H9 (cell line): ENCODE results near the gene GATD1. TPM values are rescaled to one million over a fixed set of nuclear protein-coding genes. Genes with fewer than 3 reads are reported as not detected.

ENCODE experiments used
- DNase-seq: peaks from one replicate; pipeline ENCODE4 v3.0.0-alpha.2; 2017
- H2AFZ ChIP-seq: one replicate; pipeline ENCODE4 v1.6.1; 2013; ENCODE audit warnings: mild to moderate bottlenecking, low read length, control low read depth, moderate library complexity
- H2AK5ac ChIP-seq: 2 replicates; pipeline ENCODE4 v1.6.1; 2013; ENCODE audit warnings: low read length, control low read depth, mixed read lengths; ENCODE audit not compliant: insufficient read length
- H2BK120ac ChIP-seq: one replicate; pipeline ENCODE4 v1.6.1; 2013; ENCODE audit warnings: low read depth, mild to moderate bottlenecking, low read length, control low read depth, inconsistent platforms; ENCODE audit not compliant: poor library complexity, severe bottlenecking
- H2BK12ac ChIP-seq: 2 replicates; pipeline ENCODE4 v1.6.1; 2013; ENCODE audit warnings: low read length, control low read depth, mixed read lengths, low read depth; ENCODE audit not compliant: insufficient read length
- H2BK15ac ChIP-seq: 2 replicates; pipeline ENCODE4 v1.6.1; 2013; ENCODE audit warnings: low read depth, low read length, control low read depth
- H2BK20ac ChIP-seq: one replicate; pipeline ENCODE4 v1.6.1; 2013; ENCODE audit warnings: low read depth, mild to moderate bottlenecking, low read length, control low read depth, inconsistent platforms; ENCODE audit not compliant: poor library complexity, severe bottlenecking
- H2BK5ac ChIP-seq: 2 replicates; pipeline ENCODE4 v1.6.1; 2013; ENCODE audit warnings: low read length, control low read depth, mixed read lengths; ENCODE audit not compliant: insufficient read length
- H3K14ac ChIP-seq: 2 replicates; pipeline ENCODE4 v1.6.1; 2013; ENCODE audit warnings: low read length, control low read depth; ENCODE audit not compliant: insufficient read depth
- H3K18ac ChIP-seq: 2 replicates; pipeline ENCODE4 v1.6.1; 2013; ENCODE audit warnings: low read depth, mild to moderate bottlenecking, mixed read lengths, low read length, control low read depth; ENCODE audit not compliant: insufficient read length
- H3K23ac ChIP-seq: 2 replicates; pipeline ENCODE4 v1.6.1; 2013; ENCODE audit warnings: low read length, control low read depth, mixed read lengths, low read depth; ENCODE audit not compliant: insufficient read length
- H3K23me2 ChIP-seq: 2 replicates; pipeline ENCODE4 v1.6.1; 2013; ENCODE audit warnings: low read depth, mild to moderate bottlenecking, mixed read lengths, low read length, control low read depth; ENCODE audit not compliant: insufficient read length, poor library complexity, severe bottlenecking
- H3K27ac ChIP-seq: 2 replicates; pipeline ENCODE4 v1.5.1; 2013; ENCODE audit warnings: low read length, control low read depth, mixed read lengths, low read depth; ENCODE audit not compliant: insufficient read length
- H3K27me3 ChIP-seq: 2 replicates; pipeline ENCODE4 v1.6.1; 2013; ENCODE audit warnings: low read length, control low read depth, inconsistent platforms; ENCODE audit not compliant: insufficient read depth
- H3K4ac ChIP-seq: 2 replicates; pipeline ENCODE4 v1.6.1; 2013; ENCODE audit warnings: low read depth, mild to moderate bottlenecking, control low read depth, inconsistent platforms, low read length, moderate library complexity
- H3K4me1 ChIP-seq: 2 replicates; pipeline ENCODE4 v1.6.1; 2013; ENCODE audit warnings: low read length, control low read depth, inconsistent platforms; ENCODE audit not compliant: insufficient read depth
- H3K4me2 ChIP-seq: 2 replicates; pipeline ENCODE4 v1.6.1; 2013; ENCODE audit warnings: low read length, control low read depth, mixed read lengths; ENCODE audit not compliant: insufficient read length, insufficient read depth
- H3K56ac ChIP-seq: 2 replicates; pipeline ENCODE4 v1.6.1; 2013; ENCODE audit warnings: low read depth, mild to moderate bottlenecking, mixed read lengths, low read length, control low read depth; ENCODE audit not compliant: insufficient read length
- H3K79me1 ChIP-seq: 2 replicates; pipeline ENCODE4 v1.6.1; 2013; ENCODE audit warnings: low read depth, mild to moderate bottlenecking, moderate library complexity, low read length, control low read depth, inconsistent platforms; ENCODE audit not compliant: insufficient read depth, poor library complexity, severe bottlenecking
- H3K79me2 ChIP-seq: 2 replicates; pipeline ENCODE4 v1.6.1; 2013; ENCODE audit warnings: low read length, control low read depth, inconsistent platforms; ENCODE audit not compliant: insufficient read depth
- H3K9ac ChIP-seq: 2 replicates; pipeline ENCODE4 v1.6.1; 2013; ENCODE audit warnings: low read length, control low read depth, mixed read lengths; ENCODE audit not compliant: insufficient read length; ENCODE audit errors: extremely low read depth
- H3K9me3 ChIP-seq: one replicate; pipeline ENCODE4 v1.6.1; 2013; ENCODE audit warnings: low read depth, low read length, inconsistent platforms; ENCODE audit not compliant: control insufficient read depth
- H3T11ph ChIP-seq: one replicate; pipeline ENCODE4 v1.6.1; 2013; ENCODE audit warnings: mild to moderate bottlenecking, low read length, control low read depth, inconsistent platforms
- H4K20me1 ChIP-seq: one replicate; pipeline ENCODE4 v1.6.1; 2013; ENCODE audit not compliant: control insufficient read depth, insufficient read length, insufficient read depth
- H4K5ac ChIP-seq: 2 replicates; pipeline ENCODE4 v1.6.1; 2013; ENCODE audit warnings: low read depth, mild to moderate bottlenecking, mixed read lengths, low read length, control low read depth; ENCODE audit not compliant: insufficient read length
- H4K8ac ChIP-seq: replicated peaks from 2 replicates; pipeline ENCODE4 v1.6.1; 2013; ENCODE audit warnings: low read length, control low read depth, mixed read lengths, low read depth; ENCODE audit not compliant: insufficient read length
- H4K91ac ChIP-seq: 2 replicates; pipeline ENCODE4 v1.6.1; 2013; ENCODE audit warnings: low read depth, mild to moderate bottlenecking, moderate library complexity, mixed read lengths, low read length, control low read depth; ENCODE audit not compliant: insufficient read length
- H3K27ac Mint-ChIP-seq, 3 experiments: 2 replicates in 2 of 3; 3 replicates in 1 of 3; pipeline ENCODE4 v1.8.0; 2020 to 2021; ENCODE audit warnings: mixed read lengths in 3 of 3, mild to moderate bottlenecking in 1 of 3, moderate library complexity in 1 of 3
- H3K27me3 Mint-ChIP-seq: 2 replicates; pipeline ENCODE4 v1.8.0; 2021; ENCODE audit warnings: low read depth, mild to moderate bottlenecking, moderate library complexity, mixed read lengths
- H3K36me3 Mint-ChIP-seq, 3 experiments: 2 replicates in 2 of 3; 3 replicates in 1 of 3; pipeline ENCODE4 v1.8.0; 2020 to 2021; ENCODE audit warnings: low read depth in 3 of 3, mixed read lengths in 3 of 3; ENCODE audit not compliant: insufficient read depth in 1 of 3
- H3K4me1 Mint-ChIP-seq, 2 experiments: 2 replicates each; pipeline ENCODE4 v1.8.0; 2020; ENCODE audit warnings: mixed read lengths in 2 of 2
- H3K4me3 Mint-ChIP-seq, 2 experiments: 2 replicates in 1 of 2; 3 replicates in 1 of 2; pipeline ENCODE4 v1.8.0; 2020 to 2021; ENCODE audit warnings: mild to moderate bottlenecking in 2 of 2, mixed read lengths in 2 of 2, moderate library complexity in 1 of 2
- H3K9me3 Mint-ChIP-seq, 2 experiments: 2 replicates in 1 of 2; 3 replicates in 1 of 2; pipeline ENCODE4 v1.8.0; 2020; ENCODE audit warnings: mild to moderate bottlenecking in 2 of 2, mixed read lengths in 2 of 2, moderate library complexity in 1 of 2
- CTCF ChIP-seq: fragments of 200-600 bp; sonication (generic); conservative IDR thresholded peaks from 3 replicates; pipeline ENCODE4 v1.8.0; 2021; ENCODE audit warnings: antibody characterized with exemption, mild to moderate bottlenecking
- WGBS: extraction: QIAGEN DNeasy Blood & Tissue Kit; methylation state at CpG from one replicate; pipeline ENCODE4 v1.1.7; 2013; ENCODE audit warnings: missing lambda C conversion rate, low lambda C conversion rate, mixed read lengths; ENCODE audit not compliant: insufficient read length; ENCODE audit errors: extremely low coverage; 5-methylcytosine and 5-hydroxymethylcytosine counted together
- total RNA-seq: library from RNA; stranded (reverse); gene quantifications from 2 replicates; pipeline ENCODE4 v1.2.1, GENCODE V29; 2021

Gene GATD1
- total RNA-seq, 1 experiment from 2014 or later = 60.0 TPM

- no peak overlapping the region for H2BK5ac ChIP-seq
- H3K9ac ChIP-seq = no peak overlapping the region
- H3K27me3 Mint-ChIP-seq = peaks cover 4% of the 10 kb centered on the region
- H3K4me2 ChIP-seq = no peak overlapping the region
- H3K14ac ChIP-seq = no peak overlapping the region; the same call in 1 of the 2 replicates
- peak overlapping the region; percentile 63 to 78; a peak in 4 of 5 replicates for H3K4me3 Mint-ChIP-seq
- H3K9me3 ChIP-seq = no peaks in the 10 kb centered on the region
- H3K27ac Mint-ChIP-seq = no peak overlapping the region
- no peak overlapping the region for H3T11ph ChIP-seq
- H3K56ac ChIP-seq = no peak overlapping the region
- H4K91ac ChIP-seq = no peak overlapping the region
- no peak overlapping the region for H3K4ac ChIP-seq
- peaks cover 3% of the 10 kb centered on the region; the same call in 1 of the 2 replicates for H3K79me2 ChIP-seq
- peaks cover 2% of the 10 kb centered on the region; the same call in 1 of the 2 replicates for H3K4me1 ChIP-seq
- H2AK5ac ChIP-seq = no peak overlapping the region
- no peak overlapping the region for H2BK120ac ChIP-seq
- no peak overlapping the region for H4K8ac ChIP-seq
- no peak overlapping the region for H2BK20ac ChIP-seq
- peaks cover 32 to 42% of the 10 kb centered on the region in 2 experiments for H3K4me1 Mint-ChIP-seq
- H4K20me1 ChIP-seq = no peaks in the 10 kb centered on the region
- H3K27ac ChIP-seq = no peak overlapping the region
- WGBS = no CpG with 5 or more reads among the region's 23 CpGs
- no peaks in the 10 kb centered on the region for H3K9me3 Mint-ChIP-seq
- H3K27me3 ChIP-seq = no peaks in the 10 kb centered on the region
- no peak overlapping the region for H3K18ac ChIP-seq
- H3K23me2 ChIP-seq = peaks cover 17% of the 10 kb centered on the region
- no peak overlapping the region for H2AFZ ChIP-seq
- no peak overlapping the region for H2BK12ac ChIP-seq
- TF ChIP-seq CTCF = no peak
- H3K23ac ChIP-seq = no peak overlapping the region
- no peak overlapping the region for H4K5ac ChIP-seq
- peaks cover 5 to 21% (median 17%) of the 10 kb centered on the region in 3 experiments; a peak in 6 of 7 replicates for H3K36me3 Mint-ChIP-seq
- peaks cover 8% of the 10 kb centered on the region for H3K79me1 ChIP-seq
- H2BK15ac ChIP-seq = no peak overlapping the region
- DNase-seq = no peak
These were observed 2.0 kb upstream of the GATD1 start for GRCh38 chr11:778976-779954.
